MM.1S (cell line): ENCODE results near the gene HOXA6.

Source experiments
- DNase-seq: peaks from one replicate; pipeline ENCODE4 v3.0.0-alpha.2; 2015
- H2AFZ ChIP-seq: fragments of 300-600 bp; sonication (generic); 2 replicates; pipeline ENCODE4 v1.6.0; 2016; ENCODE audit warnings: antibody characterized with exemption, low read length
- H3F3A ChIP-seq: fragments of 300-600 bp; sonication (generic); 2 replicates; pipeline ENCODE4 v1.6.1; 2016; ENCODE audit warnings: mild to moderate bottlenecking, antibody characterized with exemption, low read length, moderate library complexity, mixed read lengths; ENCODE audit not compliant: insufficient read depth
- H3K27ac ChIP-seq: fragments of 300-600 bp; sonication (generic); 2 replicates; pipeline ENCODE4 v1.5.1; 2016; ENCODE audit warnings: mild to moderate bottlenecking, low read length
- H3K27me3 ChIP-seq: fragments of 300-600 bp; sonication (generic); replicated peaks from 2 replicates; pipeline ENCODE4 v1.6.0; 2016; ENCODE audit warnings: low read length; ENCODE audit not compliant: insufficient read depth
- H3K36me3 ChIP-seq: fragments of 300-600 bp; sonication (generic); replicated peaks from 2 replicates; pipeline ENCODE4 v1.6.1; 2016; ENCODE audit warnings: mild to moderate bottlenecking, low read length, mixed read lengths; ENCODE audit not compliant: insufficient read depth
- H3K4me1 ChIP-seq: fragments of 300-600 bp; sonication (generic); 2 replicates; pipeline ENCODE4 v1.6.1; 2016; ENCODE audit warnings: low read length, mixed read lengths
- H3K4me2 ChIP-seq: fragments of 300-600 bp; sonication (generic); 2 replicates; pipeline ENCODE4 v1.6.0; 2016; ENCODE audit warnings: low read depth, low read length
- H3K4me3 ChIP-seq: fragments of 300-600 bp; sonication (generic); 2 replicates; pipeline ENCODE4 v1.5.1; 2016; ENCODE audit warnings: low read length, mixed read lengths
- H3K79me2 ChIP-seq: fragments of 300-600 bp; sonication (generic); 2 replicates; pipeline ENCODE4 v1.6.1; 2016; ENCODE audit warnings: mixed run types, low read length, mixed read lengths
- H3K9ac ChIP-seq: fragments of 300-600 bp; sonication (generic); 2 replicates; pipeline ENCODE4 v1.6.1; 2016; ENCODE audit warnings: low read length, mixed read lengths
- H3K9me2 ChIP-seq: fragments of 300-600 bp; sonication (generic); replicated peaks from 2 replicates; pipeline ENCODE4 v1.6.1; 2016; ENCODE audit warnings: mild to moderate bottlenecking, low read length, mixed read lengths; ENCODE audit not compliant: insufficient read depth
- H3K9me3 ChIP-seq: fragments of 300-600 bp; sonication (generic); replicated peaks from 2 replicates; pipeline ENCODE4 v1.6.1; 2016; ENCODE audit warnings: mild to moderate bottlenecking, low read length, mixed read lengths; ENCODE audit not compliant: insufficient read depth
- H4K20me1 ChIP-seq: fragments of 300-600 bp; sonication (generic); 2 replicates; pipeline ENCODE4 v1.6.1; 2016; ENCODE audit warnings: mild to moderate bottlenecking, low read length, moderate library complexity, mixed read lengths; ENCODE audit not compliant: insufficient read depth
- CTCF ChIP-seq: fragments of 300-600 bp; sonication (generic); IDR thresholded peaks from 2 replicates; pipeline ENCODE4 v1.5.1; 2016; ENCODE audit warnings: antibody characterized with exemption, low read length, mixed read lengths
- EZH2 ChIP-seq: fragments of 300-600 bp; sonication (generic); optimal IDR thresholded peaks from 2 replicates; pipeline ENCODE3; 2017; ENCODE audit warnings: low read depth, mild to moderate bottlenecking, antibody characterized with exemption, low read length, mixed read lengths
- EZH2phosphoT487 ChIP-seq: fragments of 300-600 bp; sonication (generic); IDR thresholded peaks from 2 replicates; pipeline ENCODE4 v1.6.1; 2018; ENCODE audit warnings: antibody characterized with exemption, low read length

HOXA6 gene

GRCh38 chr7:27159266-27160144 is 11.9 kb upstream of the HOXA6 start:
- H3K4me1 ChIP-seq: peaks cover 4% of the 10 kb centered on the region; the same call in 1 of the 2 replicates
- no peaks in the 10 kb centered on the region for H3K79me2 ChIP-seq
- H3K4me3 ChIP-seq: peak overlapping the region; percentile 64; the same call in 1 of the 2 replicates
- H3K27me3 ChIP-seq: peaks cover 91% of the 10 kb centered on the region
- TF ChIP-seq CTCF (no peak), EZH2phosphoT487 (no peak), EZH2 (no peak)
- no peak overlapping the region for H3K9ac ChIP-seq
- H3K4me2 ChIP-seq: peak overlapping the region; percentile 96; the same call in 1 of the 2 replicates
- no peaks in the 10 kb centered on the region for H3K9me3 ChIP-seq
- no peaks in the 10 kb centered on the region for H4K20me1 ChIP-seq
- H2AFZ ChIP-seq: no peak overlapping the region
- H3K27ac ChIP-seq: no peak overlapping the region
- no peaks in the 10 kb centered on the region for H3K9me2 ChIP-seq
- H3F3A ChIP-seq: no peaks in the 10 kb centered on the region
- no peak for DNase-seq
- no peaks in the 10 kb centered on the region for H3K36me3 ChIP-seq

- no peak overlapping the region for H3K4me2 ChIP-seq
- no peaks in the 10 kb centered on the region for H3K9me2 ChIP-seq
- TF ChIP-seq CTCF (no peak), EZH2phosphoT487 (no peak), EZH2 (no peak)
- H3F3A ChIP-seq: no peaks in the 10 kb centered on the region
- H2AFZ ChIP-seq: no peak overlapping the region
- H3K4me1 ChIP-seq: peaks cover 4% of the 10 kb centered on the region; the same call in 1 of the 2 replicates
- H3K9ac ChIP-seq: no peak overlapping the region
- peaks cover 91% of the 10 kb centered on the region for H3K27me3 ChIP-seq
- no peak for DNase-seq
- H3K79me2 ChIP-seq: no peaks in the 10 kb centered on the region
- no peak overlapping the region for H3K4me3 ChIP-seq
- H3K9me3 ChIP-seq: no peaks in the 10 kb centered on the region
- no peak overlapping the region for H3K27ac ChIP-seq
- H3K36me3 ChIP-seq: no peaks in the 10 kb centered on the region
- no peaks in the 10 kb centered on the region for H4K20me1 ChIP-seq
These were observed 11.1 kb upstream of the HOXA6 start for GRCh38 chr7:27158436-27159265.

GRCh38 chr7:27157702-27158431 is 10.3 kb upstream of the HOXA6 start:
- no peak overlapping the region for H3K4me3 ChIP-seq
- no peak overlapping the region for H2AFZ ChIP-seq
- H3K9me3 ChIP-seq: no peaks in the 10 kb centered on the region
- peaks cover 4% of the 10 kb centered on the region; the same call in 1 of the 2 replicates for H3K4me1 ChIP-seq
- no peak overlapping the region for H3K27ac ChIP-seq
- H3K36me3 ChIP-seq: no peaks in the 10 kb centered on the region
- no peaks in the 10 kb centered on the region for H3K9me2 ChIP-seq
- H3F3A ChIP-seq: no peaks in the 10 kb centered on the region
- no peak overlapping the region for H3K9ac ChIP-seq
- DNase-seq: no peak
- no peaks in the 10 kb centered on the region for H3K79me2 ChIP-seq
- TF ChIP-seq CTCF (no peak), EZH2 (no peak), EZH2phosphoT487 (no peak)
- H3K4me2 ChIP-seq: no peak overlapping the region
- H4K20me1 ChIP-seq: no peaks in the 10 kb centered on the region
- peaks cover 91% of the 10 kb centered on the region for H3K27me3 ChIP-seq
